Activated T-helper 17 cell treated with anti-CD3 and anti-CD28 coated beads, Interleukin-2, amount 50 U/mL, for 72 hours (primary cell): Measurements from ENCODE around the gene FOXB1. TPM values are rescaled to one million over a fixed set of nuclear protein-coding genes. Genes with fewer than 3 reads are reported as not detected.

Source experiments
- ATAC-seq: fragments of 150-1000 bp; cut with Tn5 transposase; replicated peaks from 2 replicates; pipeline ENCODE4 v1.10.0; 2021; ENCODE audit warnings: mild to moderate bottlenecking, moderate library complexity
- H3K27ac Mint-ChIP-seq: one replicate; pipeline ENCODE4 v1.8.0; 2022; ENCODE audit warnings: mixed read lengths
- H3K27me3 Mint-ChIP-seq: one replicate; pipeline ENCODE4 v1.8.0; 2022; ENCODE audit warnings: mixed read lengths
- H3K36me3 Mint-ChIP-seq: one replicate; pipeline ENCODE4 v1.8.0; 2022; ENCODE audit warnings: low read depth, mild to moderate bottlenecking, mixed read lengths
- H3K4me1 Mint-ChIP-seq: one replicate; pipeline ENCODE4 v1.8.0; 2022; ENCODE audit warnings: mixed read lengths
- H3K4me3 Mint-ChIP-seq: one replicate; pipeline ENCODE4 v1.8.0; 2022; ENCODE audit warnings: mild to moderate bottlenecking, mixed read lengths
- H3K9me3 Mint-ChIP-seq: one replicate; pipeline ENCODE4 v1.8.0; 2022; ENCODE audit warnings: mixed read lengths
- total RNA-seq, 2 donors: library from RNA; stranded (reverse); gene quantifications; one replicate each; pipeline ENCODE4 v1.2.3, GENCODE V29; 2022

FOXB1 gene
- 1 to 10 TPM in 1 of 2 donors, under 1 TPM in 1; 0.77 to 1.1 TPM for total RNA-seq

GRCh38 chr15:60004009-60004845 is at the start of gene FOXB1:
Gene FOXB1 (plus strand): TSS chr15:60004311. CDS start chr15:60004964, 653 bp downstream.
- Mint-ChIP-seq H3K27ac (peak within 1 kb of the TSS; percentile 89), H3K4me1 (peaks cover 21% of the 10 kb centered on the region), H3K4me3 (peak within 1 kb of the TSS; percentile 88), H3K27me3 (peaks cover 70% of the 10 kb centered on the region), H3K9me3 (peaks cover 12% of the 10 kb centered on the region), H3K36me3 (peaks cover 43% of the 10 kb centered on the region)
- no peak for ATAC-seq

- no peak overlapping the region for H3K27ac Mint-ChIP-seq
- ATAC-seq, result no peak
- no peaks in the 10 kb centered on the region for H3K36me3 Mint-ChIP-seq
- H3K4me1 Mint-ChIP-seq, result no peaks in the 10 kb centered on the region
- H3K4me3 Mint-ChIP-seq, result no peak overlapping the region
- peaks cover 15% of the 10 kb centered on the region for H3K27me3 Mint-ChIP-seq
- H3K9me3 Mint-ChIP-seq, result peaks cover 12% of the 10 kb centered on the region
These were observed 45.8 kb upstream of the FOXB1 start for GRCh38 chr15:59958288-59958687.

GRCh38 chr15:59960318-59960717 is 43.8 kb upstream of the FOXB1 start:
- Mint-ChIP-seq H3K9me3 (peaks cover 12% of the 10 kb centered on the region), H3K27ac (no peak overlapping the region), H3K4me1 (no peaks in the 10 kb centered on the region), H3K36me3 (no peaks in the 10 kb centered on the region), H3K4me3 (no peak overlapping the region), H3K27me3 (peaks cover 10% of the 10 kb centered on the region)
- ATAC-seq, result no peak

- Mint-ChIP-seq H3K4me1 (no peaks in the 10 kb centered on the region), H3K27me3 (peaks cover 7% of the 10 kb centered on the region), H3K9me3 (peaks cover 12% of the 10 kb centered on the region), H3K36me3 (no peaks in the 10 kb centered on the region), H3K27ac (no peak overlapping the region), H3K4me3 (no peak overlapping the region)
- no peak for ATAC-seq
These were observed 40.8 kb upstream of the FOXB1 start for GRCh38 chr15:59963322-59963721.

GRCh38 chr15:59963925-59964324 is 40.2 kb upstream of the FOXB1 start:
- no peaks in the 10 kb centered on the region for H3K36me3 Mint-ChIP-seq
- peaks cover 12% of the 10 kb centered on the region for H3K9me3 Mint-ChIP-seq
- no peak for ATAC-seq

GRCh38 chr15:59965741-59966140 is 38.4 kb upstream of the FOXB1 start:
- H3K27ac Mint-ChIP-seq, result no peak overlapping the region
- ATAC-seq, result no peak
- peaks cover 5% of the 10 kb centered on the region for H3K9me3 Mint-ChIP-seq
- no peaks in the 10 kb centered on the region for H3K36me3 Mint-ChIP-seq
- no peaks in the 10 kb centered on the region for H3K4me1 Mint-ChIP-seq
- H3K27me3 Mint-ChIP-seq, result peaks cover 7% of the 10 kb centered on the region
- no peak overlapping the region for H3K4me3 Mint-ChIP-seq

More at GRCh38 chr15:59963925-59964324, 40.2 kb upstream of the FOXB1 start:
- H3K27ac Mint-ChIP-seq, result no peak overlapping the region
- peaks cover 7% of the 10 kb centered on the region for H3K27me3 Mint-ChIP-seq
- H3K4me1 Mint-ChIP-seq, result no peaks in the 10 kb centered on the region
- H3K4me3 Mint-ChIP-seq, result no peak overlapping the region

- Mint-ChIP-seq H3K9me3 (no peaks in the 10 kb centered on the region), H3K4me1 (no peaks in the 10 kb centered on the region), H3K36me3 (no peaks in the 10 kb centered on the region), H3K4me3 (no peak overlapping the region), H3K27me3 (peaks cover 3% of the 10 kb centered on the region), H3K27ac (no peak overlapping the region)
- ATAC-seq, result peak; percentile 73
These were observed 37.8 kb upstream of the FOXB1 start for GRCh38 chr15:59966262-59966661.

- Mint-ChIP-seq H3K4me3 (no peak overlapping the region), H3K27me3 (peaks cover 3% of the 10 kb centered on the region)
These were observed 35.8 kb upstream of the FOXB1 start for GRCh38 chr15:59968314-59968713.

GRCh38 chr15:59972241-59972640 is 31.9 kb upstream of the FOXB1 start:
- Mint-ChIP-seq H3K36me3 (no peaks in the 10 kb centered on the region), H3K4me3 (no peak overlapping the region), H3K27me3 (no peaks in the 10 kb centered on the region), H3K4me1 (peaks cover 16% of the 10 kb centered on the region), H3K27ac (no peak overlapping the region), H3K9me3 (no peaks in the 10 kb centered on the region)
- no peak for ATAC-seq

More at GRCh38 chr15:59968314-59968713, 35.8 kb upstream of the FOXB1 start:
- no peak for ATAC-seq
- Mint-ChIP-seq H3K9me3 (no peaks in the 10 kb centered on the region), H3K4me1 (no peaks in the 10 kb centered on the region), H3K27ac (no peak overlapping the region), H3K36me3 (no peaks in the 10 kb centered on the region)

- peaks cover 4% of the 10 kb centered on the region for H3K9me3 Mint-ChIP-seq
- ATAC-seq, result peak; percentile 96
- peak overlapping the region; percentile 77 for H3K27ac Mint-ChIP-seq
- no peaks in the 10 kb centered on the region for H3K36me3 Mint-ChIP-seq
- peaks cover 16% of the 10 kb centered on the region for H3K4me1 Mint-ChIP-seq
- H3K27me3 Mint-ChIP-seq, result peaks cover 3% of the 10 kb centered on the region
- H3K4me3 Mint-ChIP-seq, result peak overlapping the region; percentile 68
These were observed 27.4 kb upstream of the FOXB1 start for GRCh38 chr15:59976480-59977271.

- Mint-ChIP-seq H3K9me3 (no peaks in the 10 kb centered on the region), H3K27me3 (peaks cover 51% of the 10 kb centered on the region), H3K4me3 (no peak overlapping the region), H3K36me3 (no peaks in the 10 kb centered on the region), H3K4me1 (no peaks in the 10 kb centered on the region), H3K27ac (no peak overlapping the region)
- no peak for ATAC-seq
These were observed 12.3 kb upstream of the FOXB1 start for GRCh38 chr15:59991834-59992233.

- no peak overlapping the region for H3K27ac Mint-ChIP-seq
These were observed 10.9 kb upstream of the FOXB1 start for GRCh38 chr15:59993041-59993750.

GRCh38 chr15:59993950-59994401 is 10.1 kb upstream of the FOXB1 start:
- H3K4me1 Mint-ChIP-seq, result peaks cover 5% of the 10 kb centered on the region
- ATAC-seq, result no peak
- H3K27me3 Mint-ChIP-seq, result peaks cover 60% of the 10 kb centered on the region
- H3K4me3 Mint-ChIP-seq, result peak overlapping the region; percentile 17
- H3K27ac Mint-ChIP-seq, result no peak overlapping the region
- H3K9me3 Mint-ChIP-seq, result no peaks in the 10 kb centered on the region
- H3K36me3 Mint-ChIP-seq, result peaks cover 6% of the 10 kb centered on the region

More at GRCh38 chr15:59993041-59993750, 10.9 kb upstream of the FOXB1 start:
- Mint-ChIP-seq H3K9me3 (no peaks in the 10 kb centered on the region), H3K4me1 (peaks cover 5% of the 10 kb centered on the region), H3K4me3 (no peak overlapping the region), H3K36me3 (peaks cover 6% of the 10 kb centered on the region), H3K27me3 (peaks cover 55% of the 10 kb centered on the region)
- ATAC-seq, result no peak

- Mint-ChIP-seq H3K4me3 (peak overlapping the region; percentile 17), H3K36me3 (peaks cover 6% of the 10 kb centered on the region), H3K9me3 (no peaks in the 10 kb centered on the region), H3K27me3 (peaks cover 65% of the 10 kb centered on the region), H3K4me1 (peaks cover 5% of the 10 kb centered on the region), H3K27ac (no peak overlapping the region)
- no peak for ATAC-seq
These were observed 9.6 kb upstream of the FOXB1 start for GRCh38 chr15:59994526-59994887.
